Calu3 (cell line): ENCODE results near the gene SERBP1. TPM values are rescaled to one million over a fixed set of nuclear protein-coding genes. Genes with fewer than 3 reads are reported as not detected.
A peak's percentile ranks its signal among the peaks of the same experiment; 100 is the strongest.

ENCODE experiments used
- BruUV-seq: library from RNA; stranded (reverse); fragments of 400-500 nt; replicated peaks from 2 replicates; lab custom pipeline; 2021; lab: Mats Ljungman, UMichigan
- CTCF ChIA-PET: fragments of 300-600 bp; sonication (Branson Sonifier 250); formaldehyde crosslinking; loops from one replicate; lab custom pipeline; 2022; ENCODE audit warnings: antibody characterized with exemption; lab: Charles Lee
- DNase-seq: peaks from one replicate; pipeline ENCODE4 v3.0.0; 2022
- H3K27ac Mint-ChIP-seq: one replicate; pipeline ENCODE4 v1.8.0; 2022; ENCODE audit warnings: mixed read lengths; ENCODE audit not compliant: unreplicated experiment
- H3K27me3 Mint-ChIP-seq: one replicate; pipeline ENCODE4 v1.8.0; 2022; ENCODE audit warnings: mixed read lengths; ENCODE audit not compliant: unreplicated experiment
- H3K36me3 Mint-ChIP-seq: one replicate; pipeline ENCODE4 v1.8.0; 2022; ENCODE audit warnings: mild to moderate bottlenecking, moderate library complexity, mixed read lengths; ENCODE audit not compliant: insufficient read depth, unreplicated experiment
- H3K4me1 Mint-ChIP-seq: one replicate; pipeline ENCODE4 v1.8.0; 2022; ENCODE audit warnings: mild to moderate bottlenecking, low read depth, mixed read lengths; ENCODE audit not compliant: unreplicated experiment
- H3K4me3 Mint-ChIP-seq: one replicate; pipeline ENCODE4 v1.8.0; 2022; ENCODE audit warnings: mild to moderate bottlenecking, low read depth, moderate library complexity, mixed read lengths; ENCODE audit not compliant: unreplicated experiment
- H3K9me3 Mint-ChIP-seq: one replicate; pipeline ENCODE4 v1.8.0; 2022; ENCODE audit warnings: low read depth, mixed read lengths; ENCODE audit not compliant: unreplicated experiment
- intact Hi-C: fragments of 100-400 bp; cut with micrococcal nuclease; formaldehyde crosslinking; loops from one replicate; pipeline ENCODE4 v1.10.0; 2022; ENCODE audit not compliant: unreplicated experiment
- total RNA-seq: library from RNA; stranded (reverse); gene quantifications from 2 replicates; pipeline ENCODE4 v1.2.3, GENCODE V29; 2022
- TF ChIP-seq, protein P1 (sequence below): fragments of 200-600 bp; IDR thresholded peaks from one replicate; pipeline ENCODE4 v1.8.0; 2022; ENCODE audit warnings: antibody characterized with exemption; ENCODE audit not compliant: unreplicated experiment

SERBP1 gene
- total RNA-seq, 1 experiment from 2014 or later = 226 TPM

- peaks cover 5% of the 10 kb centered on the region for H3K36me3 Mint-ChIP-seq
- CTCF ChIA-PET = interaction anchor here (0.6 kb wide), 1 partner anchor 31 kb away, joined by 3 read pairs; no protein-coding TSS in a partner anchor
- TF ChIP-seq, protein P1, sequence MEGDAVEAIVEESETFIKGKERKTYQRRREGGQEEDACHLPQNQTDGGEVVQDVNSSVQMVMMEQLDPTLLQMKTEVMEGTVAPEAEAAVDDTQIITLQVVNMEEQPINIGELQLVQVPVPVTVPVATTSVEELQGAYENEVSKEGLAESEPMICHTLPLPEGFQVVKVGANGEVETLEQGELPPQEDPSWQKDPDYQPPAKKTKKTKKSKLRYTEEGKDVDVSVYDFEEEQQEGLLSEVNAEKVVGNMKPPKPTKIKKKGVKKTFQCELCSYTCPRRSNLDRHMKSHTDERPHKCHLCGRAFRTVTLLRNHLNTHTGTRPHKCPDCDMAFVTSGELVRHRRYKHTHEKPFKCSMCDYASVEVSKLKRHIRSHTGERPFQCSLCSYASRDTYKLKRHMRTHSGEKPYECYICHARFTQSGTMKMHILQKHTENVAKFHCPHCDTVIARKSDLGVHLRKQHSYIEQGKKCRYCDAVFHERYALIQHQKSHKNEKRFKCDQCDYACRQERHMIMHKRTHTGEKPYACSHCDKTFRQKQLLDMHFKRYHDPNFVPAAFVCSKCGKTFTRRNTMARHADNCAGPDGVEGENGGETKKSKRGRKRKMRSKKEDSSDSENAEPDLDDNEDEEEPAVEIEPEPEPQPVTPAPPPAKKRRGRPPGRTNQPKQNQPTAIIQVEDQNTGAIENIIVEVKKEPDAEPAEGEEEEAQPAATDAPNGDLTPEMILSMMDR = no peak
- no peak overlapping the region for H3K4me3 Mint-ChIP-seq
- intact Hi-C loops = no loop called here
- DNase-seq = no peak
- no peak overlapping the region for H3K27ac Mint-ChIP-seq
- H3K9me3 Mint-ChIP-seq = no peaks in the 10 kb centered on the region
- no TSS peak for BruUV-seq
- H3K4me1 Mint-ChIP-seq = peaks cover 14% of the 10 kb centered on the region
- H3K27me3 Mint-ChIP-seq = no peaks in the 10 kb centered on the region
These were observed 52.9 kb downstream of the SERBP1 start for GRCh38 chr1:67377253-67377652.

DNA sequence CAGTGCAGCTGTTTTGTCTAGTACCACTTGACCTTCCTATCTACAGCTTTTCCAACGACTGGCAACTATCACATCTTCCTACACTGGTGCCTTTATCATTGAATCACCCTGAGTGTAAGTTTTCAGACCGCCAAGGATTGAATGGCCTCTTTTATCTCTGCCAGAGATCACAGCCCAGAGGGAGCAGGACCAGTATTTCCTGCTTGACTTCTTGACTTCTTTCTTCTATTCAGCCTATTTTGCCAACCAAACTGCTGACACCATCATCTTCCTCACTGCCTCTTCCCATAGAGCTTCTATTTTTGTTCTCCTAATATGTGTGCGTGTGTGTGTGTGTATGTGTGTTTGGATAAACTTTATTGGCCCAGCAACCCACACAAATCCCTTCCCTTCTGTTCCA is 53.8 kb downstream of the SERBP1 start:
- Mint-ChIP-seq H3K9me3 (no peaks in the 10 kb centered on the region), H3K4me3 (no peak overlapping the region), H3K27ac (no peak overlapping the region), H3K36me3 (peaks cover 5% of the 10 kb centered on the region), H3K4me1 (peaks cover 14% of the 10 kb centered on the region), H3K27me3 (no peaks in the 10 kb centered on the region)
- CTCF ChIA-PET = no interaction called here
- intact Hi-C loops = no loop called here
- DNase-seq = peak; percentile 34
- TF ChIP-seq, protein P1 = no peak
- no TSS peak for BruUV-seq

GRCh38 chr1:67372898-67373297 is 57.3 kb downstream of the SERBP1 start:
- TF ChIP-seq, protein P1 = no peak
- H3K27ac Mint-ChIP-seq = no peak overlapping the region
- intact Hi-C loops = no loop called here
- peaks cover 5% of the 10 kb centered on the region for H3K36me3 Mint-ChIP-seq
- no peaks in the 10 kb centered on the region for H3K27me3 Mint-ChIP-seq
- DNase-seq = no peak
- H3K4me1 Mint-ChIP-seq = peaks cover 19% of the 10 kb centered on the region
- BruUV-seq = no TSS peak
- CTCF ChIA-PET = no interaction called here
- H3K4me3 Mint-ChIP-seq = no peak overlapping the region
- no peaks in the 10 kb centered on the region for H3K9me3 Mint-ChIP-seq

GRCh38 chr1:67372136-67372535 is 58.1 kb downstream of the SERBP1 start:
- H3K4me1 Mint-ChIP-seq = peaks cover 26% of the 10 kb centered on the region
- H3K4me3 Mint-ChIP-seq = no peak overlapping the region
- H3K9me3 Mint-ChIP-seq = no peaks in the 10 kb centered on the region
- no TSS peak for BruUV-seq
- TF ChIP-seq, protein P1 = no peak
- H3K27me3 Mint-ChIP-seq = no peaks in the 10 kb centered on the region
- H3K27ac Mint-ChIP-seq = no peak overlapping the region
- intact Hi-C loops = no loop called here
- CTCF ChIA-PET = no interaction called here
- H3K36me3 Mint-ChIP-seq = peaks cover 5% of the 10 kb centered on the region
- DNase-seq = no peak
